HCT116 (cell line): ENCODE data around the gene DMD. TPM values are rescaled to one million over a fixed set of nuclear protein-coding genes. Genes with fewer than 3 reads are reported as not detected.

ENCODE experiments used
- ATAC-seq: fragments of 200-7000 bp; cut with Tn5 transposase; 2 replicates; pipeline ENCODE4 v1.9.1; 2020; ENCODE audit warnings: mild to moderate bottlenecking, moderate library complexity
- BruUV-seq: library from RNA; stranded (reverse); fragments of 400-500 nt; replicated peaks from 2 replicates; lab custom pipeline; 2021; lab: Mats Ljungman, UMichigan
- CTCF ChIA-PET: fragments of 300-600 bp; sonication (Branson Sonifier 250); formaldehyde crosslinking; loops from one replicate; lab custom pipeline; 2021; ENCODE audit warnings: antibody characterized with exemption; lab: Charles Lee
- POLR2A ChIA-PET: fragments of 300-600, 350-600 bp; sonication (Branson Sonifier 250); formaldehyde crosslinking; loops from one replicate; lab custom pipeline; 2021; ENCODE audit warnings: antibody characterized with exemption; lab: Charles Lee
- RAD21 ChIA-PET, 2 experiments: fragments of 300-600 bp; sonication (Branson Sonifier 250); formaldehyde crosslinking; loops; one replicate each; lab custom pipeline; 2023; ENCODE audit warnings: low total read pairs in 2 of 2; ENCODE audit not compliant: uncharacterized antibody in 2 of 2, unreplicated experiment in 2 of 2, low non-redundant PET in 1 of 2; lab: Charles Lee
- DNase-seq: peaks from one replicate; pipeline ENCODE4 v3.0.0-alpha.2; 2010; ENCODE audit warnings: low read depth, low spot score
- H2AFZ ChIP-seq: fragments of 200-600 bp; shearing (Covaris generic), sonication (generic); 2 replicates; pipeline ENCODE4 v1.6.1; 2017; ENCODE audit warnings: low read depth, mixed run types, mixed read lengths, antibody characterized with exemption, low read length; ENCODE audit not compliant: poor library complexity, severe bottlenecking
- H3K27ac ChIP-seq: 2 replicates; pipeline ENCODE4 v1.5.1; 2012; ENCODE audit warnings: low read depth, low read length
- H3K27me3 ChIP-seq: fragments of 200-600 bp; sonication (generic); 2 replicates; pipeline ENCODE4 v1.6.1; 2016; ENCODE audit warnings: mixed run types, low read length, mixed read lengths; ENCODE audit not compliant: insufficient read depth
- H3K36me3 ChIP-seq, 2 experiments: fragments of 200-500 bp in 1 of 2; fragments of 200-600 bp in 1 of 2; sonication (Bioruptor generic) in 1 of 2; sonication (generic) in 1 of 2; 2 replicates each; pipeline versions ENCODE4 v1.5.1 to v1.6.1; 2014 to 2016; ENCODE audit warnings: low read length in 2 of 2, inconsistent platforms in 1 of 2, mixed read lengths in 1 of 2, mixed run types in 1 of 2; ENCODE audit not compliant: insufficient read depth in 2 of 2, control insufficient read depth in 1 of 2
- H3K4me1 ChIP-seq, 2 experiments: fragments of 200-600 bp in 1 of 2; sonication (generic) in 1 of 2; 2 replicates each; pipeline versions ENCODE4 v1.5.1 to v1.6.1; 2012 to 2017; ENCODE audit warnings: low read length in 2 of 2, inconsistent platforms in 1 of 2, mild to moderate bottlenecking in 1 of 2, mixed read lengths in 1 of 2, mixed run types in 1 of 2, moderate library complexity in 1 of 2; ENCODE audit not compliant: insufficient read depth in 2 of 2, control insufficient read depth in 1 of 2
- H3K4me2 ChIP-seq: fragments of 200-600 bp; sonication (generic); 2 replicates; pipeline ENCODE4 v1.6.1; 2017; ENCODE audit warnings: mixed run types, low read length, mixed read lengths
- H3K4me3 ChIP-seq, 2 experiments: fragments of 200-600 bp in 1 of 2; sonication (generic) in 1 of 2; replicated peaks in 1 of 2; 2 replicates each; pipeline ENCODE4 v1.5.1; 2011 to 2016; ENCODE audit warnings: low read length in 2 of 2, control low read depth in 1 of 2, low read depth in 1 of 2, mild to moderate bottlenecking in 1 of 2, mixed read lengths in 1 of 2, mixed run types in 1 of 2
- H3K79me2 ChIP-seq: fragments of 200-600 bp; sonication (generic); 2 replicates; pipeline ENCODE4 v1.6.1; 2017; ENCODE audit warnings: mild to moderate bottlenecking, mixed run types, low read length, moderate library complexity, mixed read lengths; ENCODE audit not compliant: insufficient read depth
- H3K9ac ChIP-seq: fragments of 200-600 bp; sonication (generic); 2 replicates; pipeline ENCODE4 v1.6.1; 2016; ENCODE audit warnings: low read length, mixed read lengths
- H3K9me2 ChIP-seq: fragments of 200-600 bp; sonication (generic), shearing (Covaris generic); 2 replicates; pipeline ENCODE4 v1.6.1; 2017; ENCODE audit warnings: mixed run types, mild to moderate bottlenecking, moderate library complexity; ENCODE audit not compliant: insufficient read depth
- H3K9me3 ChIP-seq, 2 experiments: fragments of 200-500 bp in 1 of 2; fragments of 200-600 bp in 1 of 2; sonication (Bioruptor generic) in 1 of 2; sonication (generic) in 1 of 2; 2 replicates each; pipeline ENCODE4 v1.6.1; 2014 to 2017; ENCODE audit warnings: low read length in 2 of 2, mixed read lengths in 2 of 2, inconsistent platforms in 1 of 2, low read depth in 1 of 2, mild to moderate bottlenecking in 1 of 2, mixed run types in 1 of 2, moderate library complexity in 1 of 2; ENCODE audit not compliant: control insufficient read depth in 1 of 2, insufficient read depth in 1 of 2
- H4K20me1 ChIP-seq: fragments of 200-600 bp; sonication (generic), shearing (Covaris generic); 2 replicates; pipeline ENCODE4 v1.6.1; 2017; ENCODE audit warnings: mixed run types, mild to moderate bottlenecking, moderate library complexity; ENCODE audit not compliant: insufficient read depth
- ELF1 ChIP-seq: IDR thresholded peaks from 2 replicates; pipeline ENCODE4 v1.6.1; 2012; ENCODE audit warnings: low read depth, borderline replicate concordance
- EZH2phosphoT487 ChIP-seq: fragments of 200-600 bp; IDR thresholded peaks from 2 replicates; pipeline ENCODE4 v1.6.1; 2018; ENCODE audit warnings: antibody characterized with exemption, borderline replicate concordance
- JUND ChIP-seq: IDR thresholded peaks from 2 replicates; pipeline ENCODE4 v1.6.1; 2012
- RAD21 ChIP-seq: IDR thresholded peaks from 2 replicates; pipeline ENCODE4 v1.6.1; 2012; ENCODE audit warnings: low read depth, mild to moderate bottlenecking
- SRF ChIP-seq: IDR thresholded peaks from 2 replicates; pipeline ENCODE4 v1.6.1; 2012; ENCODE audit warnings: low read depth
- TCF7L2 ChIP-seq: IDR thresholded peaks from 2 replicates; pipeline ENCODE4 v1.7.0; 2011; ENCODE audit warnings: borderline replicate concordance, inconsistent platforms; ENCODE audit not compliant: insufficient read depth, insufficient read length; ENCODE audit errors: extremely low read depth
- intact Hi-C: fragments of 100-400 bp; cut with micrococcal nuclease; formaldehyde crosslinking; loops from 2 replicates; pipeline ENCODE4 v1.10.0; 2022
- total RNA-seq: library from RNA; stranded (reverse); gene quantifications from one replicate; pipeline ENCODE4 v1.2.1, GENCODE V29; 2021; ENCODE audit not compliant: unreplicated experiment
- TF ChIP-seq, protein P1 (sequence below): IDR thresholded peaks from 2 replicates; pipeline ENCODE4 v1.6.1; 2012
- TF ChIP-seq, protein P2 (sequence below): IDR thresholded peaks from 2 replicates; pipeline ENCODE4 v1.6.1; 2012
- TF ChIP-seq, protein P3 (sequence below): IDR thresholded peaks from 2 replicates; pipeline ENCODE4 v1.6.1; 2011; ENCODE audit warnings: mild to moderate bottlenecking, low read length, moderate library complexity; ENCODE audit not compliant: insufficient replicate concordance; ENCODE audit errors: extremely low read depth
- TF ChIP-seq, protein P4 (sequence below), 3 experiments: fragments of 200-600 bp in 1 of 3; sonication (generic) in 1 of 3; IDR thresholded peaks in 2 of 3; conservative IDR thresholded peaks in 1 of 3; 2 replicates each; pipeline ENCODE4 v1.5.1; 2012 to 2017; ENCODE audit warnings: low read depth in 2 of 3, low read length in 2 of 3, antibody characterized with exemption in 1 of 3, borderline replicate concordance in 1 of 3, control low read depth in 1 of 3, mild to moderate bottlenecking in 1 of 3, mixed read lengths in 1 of 3, mixed run types in 1 of 3, moderate library complexity in 1 of 3; ENCODE audit not compliant: insufficient read depth in 1 of 3

Gene DMD
- total RNA-seq, 1 experiment from 2014 or later, result 0.05 TPM

DNA sequence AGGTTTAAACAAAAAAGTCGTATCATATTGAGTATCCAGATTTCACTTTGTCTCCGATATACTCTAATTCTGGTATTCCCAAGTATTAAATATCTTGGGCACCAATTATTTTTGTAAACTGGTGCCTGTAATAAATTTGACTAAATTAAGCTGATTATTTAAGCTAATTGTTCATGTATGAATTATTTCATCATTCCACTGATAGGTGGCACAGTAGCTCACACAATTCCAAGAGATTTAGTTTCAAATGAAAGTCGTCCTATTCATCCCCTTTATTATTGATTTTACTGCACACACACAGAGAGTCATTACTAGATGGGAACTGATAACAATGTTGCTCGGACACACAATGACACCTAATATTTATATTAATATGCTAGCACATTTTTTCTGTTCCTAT, 432.4 kb downstream of the DMD start:
- CTCF ChIA-PET, result no interaction called here
- no peak for TF ChIP-seq TCF7L2
- no peak for TF ChIP-seq RAD21
- no peak for TF ChIP-seq SRF
- TF ChIP-seq, protein P1, sequence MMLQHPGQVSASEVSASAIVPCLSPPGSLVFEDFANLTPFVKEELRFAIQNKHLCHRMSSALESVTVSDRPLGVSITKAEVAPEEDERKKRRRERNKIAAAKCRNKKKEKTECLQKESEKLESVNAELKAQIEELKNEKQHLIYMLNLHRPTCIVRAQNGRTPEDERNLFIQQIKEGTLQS, result no peak
- TF ChIP-seq, protein P2, sequence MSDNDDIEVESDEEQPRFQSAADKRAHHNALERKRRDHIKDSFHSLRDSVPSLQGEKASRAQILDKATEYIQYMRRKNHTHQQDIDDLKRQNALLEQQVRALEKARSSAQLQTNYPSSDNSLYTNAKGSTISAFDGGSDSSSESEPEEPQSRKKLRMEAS, result no peak
- no peak for TF ChIP-seq JUND
- TF ChIP-seq, protein P3, sequence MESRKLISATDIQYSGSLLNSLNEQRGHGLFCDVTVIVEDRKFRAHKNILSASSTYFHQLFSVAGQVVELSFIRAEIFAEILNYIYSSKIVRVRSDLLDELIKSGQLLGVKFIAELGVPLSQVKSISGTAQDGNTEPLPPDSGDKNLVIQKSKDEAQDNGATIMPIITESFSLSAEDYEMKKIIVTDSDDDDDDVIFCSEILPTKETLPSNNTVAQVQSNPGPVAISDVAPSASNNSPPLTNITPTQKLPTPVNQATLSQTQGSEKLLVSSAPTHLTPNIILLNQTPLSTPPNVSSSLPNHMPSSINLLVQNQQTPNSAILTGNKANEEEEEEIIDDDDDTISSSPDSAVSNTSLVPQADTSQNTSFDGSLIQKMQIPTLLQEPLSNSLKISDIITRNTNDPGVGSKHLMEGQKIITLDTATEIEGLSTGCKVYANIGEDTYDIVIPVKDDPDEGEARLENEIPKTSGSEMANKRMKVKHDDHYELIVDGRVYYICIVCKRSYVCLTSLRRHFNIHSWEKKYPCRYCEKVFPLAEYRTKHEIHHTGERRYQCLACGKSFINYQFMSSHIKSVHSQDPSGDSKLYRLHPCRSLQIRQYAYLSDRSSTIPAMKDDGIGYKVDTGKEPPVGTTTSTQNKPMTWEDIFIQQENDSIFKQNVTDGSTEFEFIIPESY, result no peak
- TF ChIP-seq, protein P4, sequence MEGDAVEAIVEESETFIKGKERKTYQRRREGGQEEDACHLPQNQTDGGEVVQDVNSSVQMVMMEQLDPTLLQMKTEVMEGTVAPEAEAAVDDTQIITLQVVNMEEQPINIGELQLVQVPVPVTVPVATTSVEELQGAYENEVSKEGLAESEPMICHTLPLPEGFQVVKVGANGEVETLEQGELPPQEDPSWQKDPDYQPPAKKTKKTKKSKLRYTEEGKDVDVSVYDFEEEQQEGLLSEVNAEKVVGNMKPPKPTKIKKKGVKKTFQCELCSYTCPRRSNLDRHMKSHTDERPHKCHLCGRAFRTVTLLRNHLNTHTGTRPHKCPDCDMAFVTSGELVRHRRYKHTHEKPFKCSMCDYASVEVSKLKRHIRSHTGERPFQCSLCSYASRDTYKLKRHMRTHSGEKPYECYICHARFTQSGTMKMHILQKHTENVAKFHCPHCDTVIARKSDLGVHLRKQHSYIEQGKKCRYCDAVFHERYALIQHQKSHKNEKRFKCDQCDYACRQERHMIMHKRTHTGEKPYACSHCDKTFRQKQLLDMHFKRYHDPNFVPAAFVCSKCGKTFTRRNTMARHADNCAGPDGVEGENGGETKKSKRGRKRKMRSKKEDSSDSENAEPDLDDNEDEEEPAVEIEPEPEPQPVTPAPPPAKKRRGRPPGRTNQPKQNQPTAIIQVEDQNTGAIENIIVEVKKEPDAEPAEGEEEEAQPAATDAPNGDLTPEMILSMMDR (IDR thresholded peaks at IDR 0.05 in 2 of 3, conservative IDR thresholded peaks at IDR 0.05 in 1 of 3; ENCODE audit: borderline replicate concordance in 1 of 3, insufficient read depth in 1 of 3, low read depth in 2 of 3, low read length in 2 of 3), result no peak
- TF ChIP-seq EZH2phosphoT487, result no peak
- TF ChIP-seq ELF1, result no peak
- TF ChIP-seq, all 23 proteins: peak for 0
- BruUV-seq, result no TSS peak
- DNase-seq (no peak), ATAC-seq (no peak)
- Histone ChIP-seq H3K36me3 (no peaks in the 10 kb centered on the region), H3K9me3 (no peaks in the 10 kb centered on the region), H3K4me2 (no peak overlapping the region), H3K9ac (no peak overlapping the region), H3K27ac (no peak overlapping the region), H3K9me2 (no peaks in the 10 kb centered on the region), H3K4me1 (no peaks in the 10 kb centered on the region), H3K4me3 (no peak overlapping the region), H2AFZ (no peak overlapping the region), H3K27me3 (no peaks in the 10 kb centered on the region), H4K20me1 (no peaks in the 10 kb centered on the region), H3K79me2 (no peaks in the 10 kb centered on the region)
- intact Hi-C loops, result no loop called here
- ChIA-PET RAD21 (no interaction called here), POLR2A (no interaction called here)
